Measurements from ENCODE around the gene FAR2. TPM values are rescaled to one million over a fixed set of nuclear protein-coding genes. Genes with fewer than 3 reads are reported as not detected.

Gene FAR2
- total RNA-seq, 4 donors from 2014 or later, result 8.4 to 16.6 (median 8.8) TPM

DNA sequence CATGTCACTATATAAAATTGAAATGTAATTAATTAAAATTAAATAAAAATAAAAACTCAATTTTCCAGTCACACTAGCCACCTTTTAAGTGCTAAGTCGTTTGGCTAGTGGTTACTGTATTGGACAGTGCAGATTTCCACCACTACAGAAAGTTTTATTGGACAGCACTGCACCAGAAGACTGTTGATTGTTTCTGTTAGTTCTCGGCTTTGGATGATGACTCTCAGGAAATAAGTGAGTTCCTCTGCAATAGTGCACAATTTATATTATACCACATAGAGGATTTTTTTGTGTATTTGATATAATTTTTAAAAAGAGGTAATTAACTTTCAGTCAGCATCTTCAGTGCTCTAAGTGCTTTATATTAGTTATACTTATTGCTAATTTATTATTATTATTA, 52.7 kb downstream of the FAR2 start:
- 69 to 79% methylated on average over 2 of the region's 2 CpGs for WGBS, 2 donors
- H3K4me3 ChIP-seq, result no peak overlapping the region
- TF ChIP-seq, protein P1, sequence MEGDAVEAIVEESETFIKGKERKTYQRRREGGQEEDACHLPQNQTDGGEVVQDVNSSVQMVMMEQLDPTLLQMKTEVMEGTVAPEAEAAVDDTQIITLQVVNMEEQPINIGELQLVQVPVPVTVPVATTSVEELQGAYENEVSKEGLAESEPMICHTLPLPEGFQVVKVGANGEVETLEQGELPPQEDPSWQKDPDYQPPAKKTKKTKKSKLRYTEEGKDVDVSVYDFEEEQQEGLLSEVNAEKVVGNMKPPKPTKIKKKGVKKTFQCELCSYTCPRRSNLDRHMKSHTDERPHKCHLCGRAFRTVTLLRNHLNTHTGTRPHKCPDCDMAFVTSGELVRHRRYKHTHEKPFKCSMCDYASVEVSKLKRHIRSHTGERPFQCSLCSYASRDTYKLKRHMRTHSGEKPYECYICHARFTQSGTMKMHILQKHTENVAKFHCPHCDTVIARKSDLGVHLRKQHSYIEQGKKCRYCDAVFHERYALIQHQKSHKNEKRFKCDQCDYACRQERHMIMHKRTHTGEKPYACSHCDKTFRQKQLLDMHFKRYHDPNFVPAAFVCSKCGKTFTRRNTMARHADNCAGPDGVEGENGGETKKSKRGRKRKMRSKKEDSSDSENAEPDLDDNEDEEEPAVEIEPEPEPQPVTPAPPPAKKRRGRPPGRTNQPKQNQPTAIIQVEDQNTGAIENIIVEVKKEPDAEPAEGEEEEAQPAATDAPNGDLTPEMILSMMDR (IDR thresholded peaks at IDR 0.05), result no peak
- TF ChIP-seq POLR2A (IDR thresholded peaks at IDR 0.05) (no peak), EP300 (IDR thresholded peaks at IDR 0.05) (no peak)

DNA sequence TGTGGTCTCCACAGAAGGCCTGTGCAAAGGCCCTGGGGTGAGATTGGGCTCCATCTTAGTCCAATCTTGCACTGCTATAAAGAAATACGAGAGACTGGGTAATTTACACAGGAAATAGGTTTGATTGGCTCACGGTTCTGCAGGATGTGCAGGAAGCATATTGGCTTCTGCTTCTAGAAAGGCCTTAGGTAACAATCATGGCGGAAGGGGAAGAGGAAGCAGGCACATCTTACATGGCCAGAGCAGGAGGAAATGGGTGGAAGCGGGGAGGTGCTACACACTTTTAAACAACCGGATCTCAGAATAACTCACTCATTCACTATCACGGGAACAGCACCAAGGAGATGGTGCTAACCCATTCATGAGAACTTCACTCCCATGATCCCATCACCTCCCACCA, 55.4 kb downstream of the FAR2 start:
- Histone ChIP-seq H3K27me3 (no peaks in the 10 kb centered on the region), H3K4me1 (no peaks in the 10 kb centered on the region), H3K36me3 (no peaks in the 10 kb centered on the region), H3K27ac (no peak overlapping the region), H3K4me3 (no peak overlapping the region), H3K9me3 (no peaks in the 10 kb centered on the region)
- DNase-seq (ENCODE audit: low spot score in 2 of 2), result no peak
- TF ChIP-seq POLR2A (IDR thresholded peaks at IDR 0.05) (no peak), EP300 (IDR thresholded peaks at IDR 0.05) (no peak)
- TF ChIP-seq, protein P1 (IDR thresholded peaks at IDR 0.05), result no peak
- 81 to 93% methylated on average over 6 of the region's 6 CpGs for WGBS, 2 donors

More for the DNA sequence above, 52.7 kb downstream of the FAR2 start:
- no peaks in the 10 kb centered on the region for H3K4me1 ChIP-seq
- DNase-seq (ENCODE audit: low spot score in 2 of 2), result no peak
- no peaks in the 10 kb centered on the region for H3K36me3 ChIP-seq
- no peak overlapping the region for H3K27ac ChIP-seq
- no peaks in the 10 kb centered on the region for H3K9me3 ChIP-seq
- H3K27me3 ChIP-seq, result no peaks in the 10 kb centered on the region

DNA sequence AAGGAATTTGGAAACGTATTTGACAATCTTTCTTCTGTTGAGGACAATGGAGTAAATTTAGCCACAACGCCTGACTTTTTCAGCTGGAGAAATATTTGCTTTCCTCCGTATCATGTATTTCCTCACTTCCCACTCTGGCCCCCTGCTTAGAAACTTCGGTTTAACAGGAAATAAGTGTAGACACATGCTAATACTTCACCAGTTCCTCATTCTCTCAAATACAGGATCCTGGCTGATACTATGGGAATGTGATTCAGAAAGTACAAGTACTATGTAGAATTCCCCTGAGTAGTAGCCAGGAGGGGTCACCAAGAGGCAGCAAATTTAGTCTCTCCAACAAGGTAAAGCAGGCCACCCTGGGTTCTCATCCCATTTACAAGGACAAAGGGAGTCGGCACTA, 58.0 kb downstream of the FAR2 start:
- Histone ChIP-seq H3K36me3 (no peaks in the 10 kb centered on the region), H3K27me3 (no peaks in the 10 kb centered on the region), H3K27ac (peak overlapping the region in 1 of 4 donors; percentile 24), H3K9me3 (no peaks in the 10 kb centered on the region), H3K4me3 (no peak overlapping the region), H3K4me1 (no peaks in the 10 kb centered on the region)
- 39 to 41% methylated on average over 5 of the region's 5 CpGs for WGBS, 2 donors
- TF ChIP-seq POLR2A (IDR thresholded peaks at IDR 0.05) (no peak), EP300 (IDR thresholded peaks at IDR 0.05) (peak; percentile 36 to 78)
- TF ChIP-seq, protein P1 (IDR thresholded peaks at IDR 0.05), result no peak
- peak in 1 of 2 donors; percentile 29 for DNase-seq (ENCODE audit: low spot score in 2 of 2)

DNA sequence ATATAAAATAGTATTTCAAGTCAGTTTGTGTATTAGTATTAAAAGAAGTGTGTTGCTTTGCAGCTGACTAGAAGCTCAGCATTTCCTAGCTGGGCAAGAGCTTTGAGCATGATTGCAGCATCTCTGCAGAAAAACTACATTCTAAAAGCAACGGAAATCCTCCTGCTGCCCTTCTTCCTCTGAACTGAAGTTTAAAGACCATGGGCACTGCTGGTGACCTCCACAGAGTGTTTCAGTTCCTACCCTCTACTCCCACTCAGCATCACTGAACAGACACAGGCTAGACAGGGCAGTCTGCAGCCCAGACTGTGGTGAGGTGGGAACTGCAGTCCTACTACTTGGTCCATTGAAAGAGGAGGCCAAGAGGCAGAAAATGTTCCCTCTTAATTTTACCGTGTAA, 59.0 kb downstream of the FAR2 start:
- H3K36me3 ChIP-seq, result no peaks in the 10 kb centered on the region
- H3K27me3 ChIP-seq, result no peaks in the 10 kb centered on the region
- no peak overlapping the region for H3K4me3 ChIP-seq
- no peak for DNase-seq (ENCODE audit: low spot score in 2 of 2)
- no peaks in the 10 kb centered on the region for H3K9me3 ChIP-seq
- no peaks in the 10 kb centered on the region for H3K4me1 ChIP-seq
- 75 to 81% methylated on average over 2 of the region's 2 CpGs for WGBS, 2 donors
- no peak overlapping the region for H3K27ac ChIP-seq
- peak in 1 of 2 donors; percentile 30 for TF ChIP-seq EP300 (IDR thresholded peaks at IDR 0.05)
- TF ChIP-seq, protein P1 (IDR thresholded peaks at IDR 0.05), result no peak
- no peak for TF ChIP-seq POLR2A (IDR thresholded peaks at IDR 0.05)

DNA sequence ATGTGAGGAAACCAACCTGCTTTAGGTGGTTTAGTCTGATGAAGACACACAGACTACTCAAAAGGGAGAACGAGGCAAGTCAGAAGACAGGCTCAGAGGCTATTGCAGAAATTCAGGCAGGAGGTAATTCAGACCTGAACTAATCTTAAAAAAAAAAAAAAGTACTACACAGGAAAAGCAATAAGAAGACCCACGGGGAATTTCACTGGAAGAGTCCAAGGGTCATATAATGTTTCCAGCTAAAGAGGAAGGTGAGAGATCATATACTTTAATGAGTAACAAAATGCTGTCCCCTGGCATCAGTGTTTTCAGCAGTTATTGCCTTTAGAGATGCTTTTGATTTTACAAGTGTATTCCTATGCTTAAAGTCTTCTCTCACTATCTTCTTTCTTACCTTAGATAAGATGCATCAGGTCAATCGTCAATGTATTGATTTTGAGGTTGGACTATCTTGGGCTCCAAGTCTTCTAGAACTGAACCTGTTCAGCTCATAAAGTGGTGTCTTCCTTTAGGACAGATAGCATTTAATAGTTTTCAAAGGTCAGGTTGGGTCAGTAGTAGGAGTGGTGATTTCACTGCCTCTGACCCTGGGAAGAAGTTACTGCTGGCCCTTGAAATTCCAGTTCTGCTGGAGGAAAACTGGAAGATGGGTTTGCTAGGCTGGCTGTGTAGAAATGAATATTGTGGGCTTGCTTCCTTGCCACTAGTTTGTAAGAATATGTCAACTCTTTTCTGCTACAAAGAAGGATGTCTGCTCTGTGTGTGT, 60.0 kb downstream of the FAR2 start:
- no peak for DNase-seq (ENCODE audit: low spot score in 2 of 2)
- Histone ChIP-seq H3K27ac (no peak overlapping the region), H3K4me3 (no peak overlapping the region), H3K36me3 (no peaks in the 10 kb centered on the region), H3K27me3 (no peaks in the 10 kb centered on the region), H3K4me1 (no peaks in the 10 kb centered on the region), H3K9me3 (no peaks in the 10 kb centered on the region)
- 60 to 69% methylated on average over 3 of the region's 3 CpGs for WGBS, 2 donors
- TF ChIP-seq, protein P1 (IDR thresholded peaks at IDR 0.05), result no peak
- TF ChIP-seq EP300 (IDR thresholded peaks at IDR 0.05), result no peak
- TF ChIP-seq POLR2A (IDR thresholded peaks at IDR 0.05), result no peak

All from tibial nerve (tissue), 4 donors.